GM18498 (cell line): Measurements from ENCODE around the gene RTTN.
"Not testable (repeated sequence)": the region's sequence is repeated elsewhere in the genome, so short reads cannot be mapped to it uniquely, and the experiment has no call there.

Source experiments
- ATAC-seq: cut with Tn5 transposase; IDR thresholded peaks from one replicate; pipeline ENCODE4 v1.9.1; 2021; ENCODE audit warnings: mild to moderate bottlenecking, moderate library complexity; ENCODE audit not compliant: unreplicated experiment

The RTTN gene

DNA sequence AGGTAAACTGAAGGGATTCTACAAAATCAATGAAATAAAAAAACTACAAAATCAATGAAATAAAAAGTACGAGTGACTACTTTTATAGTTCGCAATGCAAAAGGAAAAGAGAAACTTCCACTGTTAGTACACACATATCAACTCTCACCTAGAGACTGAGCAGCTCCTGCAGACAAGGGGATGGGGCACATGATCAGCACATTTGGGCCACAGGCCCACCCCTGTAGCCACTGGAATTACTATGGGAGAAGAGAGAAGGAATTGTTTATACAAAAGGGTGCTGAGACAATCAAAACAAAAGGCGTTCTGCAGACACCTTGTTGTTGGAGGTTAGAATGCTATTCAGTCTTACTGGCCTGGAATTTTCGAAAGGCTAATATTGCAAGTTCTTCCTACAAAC, 223.1 kb downstream of the RTTN start:
- ATAC-seq: no peak

DNA sequence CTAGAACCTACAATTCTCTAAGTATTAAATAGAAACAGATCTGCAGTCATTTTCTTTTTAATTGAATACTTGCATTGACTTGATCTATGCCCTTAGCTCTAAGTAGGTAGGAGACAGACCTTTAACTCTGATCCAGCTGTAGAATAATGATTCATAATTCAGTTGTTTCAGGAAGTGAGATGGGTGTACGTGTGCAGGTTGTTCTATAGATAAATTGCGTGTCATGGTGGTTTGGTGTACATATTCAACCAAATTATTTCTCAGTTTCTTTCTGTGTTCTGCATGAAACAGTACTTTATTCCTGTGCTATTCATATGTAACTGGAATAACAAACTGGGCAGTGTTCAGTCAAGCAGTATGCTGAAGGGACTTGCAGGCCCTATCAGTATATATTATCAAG, 223.5 kb downstream of the RTTN start:
- ATAC-seq: peak; percentile 60

DNA sequence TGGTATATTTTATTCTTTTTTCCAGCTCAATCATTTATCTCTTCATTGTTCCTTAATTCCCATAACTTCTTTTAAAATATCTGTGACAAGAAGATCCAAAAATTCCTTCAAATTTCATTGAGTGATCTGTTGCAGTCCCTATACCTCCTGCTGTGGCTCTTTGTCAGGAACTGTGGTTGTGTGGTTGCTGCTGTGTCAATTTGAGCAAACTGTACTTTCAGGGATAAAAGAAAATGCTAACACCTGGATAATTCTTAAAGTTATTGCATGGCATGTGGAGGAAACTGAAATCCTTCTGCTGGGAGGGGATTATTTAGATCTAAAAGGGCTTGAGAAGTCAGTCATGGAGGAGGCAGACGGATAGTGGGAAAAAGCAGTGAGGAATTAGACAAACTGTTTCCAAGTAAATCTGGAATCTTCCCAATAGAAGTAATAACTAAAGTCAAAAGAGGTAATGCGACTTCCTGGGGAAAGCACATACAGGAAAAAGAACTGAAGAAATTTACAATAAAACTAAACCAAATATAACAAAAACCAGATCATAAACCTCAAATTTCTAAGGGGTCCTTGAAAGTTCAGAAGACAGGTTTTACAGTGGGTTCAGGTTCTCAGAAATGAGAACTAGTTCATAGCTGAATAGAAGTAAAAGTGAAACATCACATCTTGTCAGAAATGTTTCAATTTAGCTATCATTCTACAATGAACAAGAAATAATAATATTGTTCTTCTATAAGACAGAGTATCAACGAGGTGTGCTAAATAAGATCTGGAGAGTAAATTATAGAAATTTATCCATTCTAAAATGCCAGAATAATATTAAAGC, 224.3 kb downstream of the RTTN start:
- ATAC-seq: peak; percentile 36

DNA sequence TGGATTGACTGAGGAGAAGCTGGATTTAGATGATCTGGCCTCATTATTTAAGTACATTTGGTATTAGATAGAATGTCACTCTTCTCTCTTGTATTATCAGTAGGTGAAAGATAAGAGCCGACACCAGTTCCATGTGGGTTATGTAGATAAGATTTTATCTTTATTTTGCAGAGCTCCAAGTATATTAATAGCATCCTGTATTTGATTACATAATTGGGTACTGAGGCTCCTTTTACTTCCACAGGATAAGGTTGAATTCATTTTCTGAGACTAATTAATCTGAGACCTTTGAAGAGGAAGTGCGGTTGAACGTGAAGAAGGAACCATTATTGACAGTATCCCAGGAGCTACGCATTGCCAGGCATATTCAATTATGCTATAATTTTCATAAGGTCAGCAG, 225.0 kb downstream of the RTTN start:
- ATAC-seq: no peak

DNA sequence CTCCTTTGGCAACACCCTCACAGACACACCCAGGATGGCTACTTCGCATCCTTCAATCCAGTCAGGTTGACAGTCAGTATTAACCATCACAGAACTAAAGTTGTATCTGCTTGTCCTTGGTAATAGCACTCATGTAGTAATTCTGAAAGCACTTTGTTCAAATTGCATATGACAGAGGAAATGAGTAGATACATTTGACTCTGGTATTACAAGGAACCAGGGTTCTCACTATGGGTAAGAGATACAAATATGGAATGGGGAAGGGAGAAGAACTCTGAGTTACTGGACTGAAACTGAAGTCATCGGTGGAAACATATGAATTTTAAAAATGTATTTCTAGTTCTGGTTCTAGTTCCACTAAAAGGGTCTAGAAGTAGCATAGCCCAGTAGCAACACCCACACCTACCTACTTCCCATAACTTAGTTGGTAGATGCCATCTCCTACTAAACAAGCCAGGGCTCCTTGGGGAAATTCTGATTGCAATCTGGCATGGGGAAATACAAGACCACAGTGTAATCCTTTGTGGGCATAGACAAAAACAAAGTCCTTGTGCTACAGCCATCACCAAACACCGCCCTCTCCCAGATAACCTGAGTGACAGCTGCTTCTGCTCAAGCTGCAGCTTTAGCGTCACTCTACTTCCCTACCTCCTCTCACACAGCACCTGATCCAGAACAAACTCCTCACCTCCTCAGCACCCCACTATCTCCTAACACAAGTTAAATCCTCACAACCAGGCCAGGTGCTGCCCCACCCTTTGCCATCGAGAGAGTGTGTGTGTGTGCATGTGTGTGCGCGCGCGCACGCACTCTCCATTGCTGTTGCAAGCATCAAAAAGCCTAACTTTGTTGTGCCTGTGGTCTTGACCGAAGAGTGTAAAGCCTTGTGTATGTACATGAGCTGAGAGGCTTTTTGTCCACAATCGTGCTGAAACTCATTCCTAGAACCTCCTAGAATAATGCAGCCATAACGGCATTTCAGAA, 226.5 kb downstream of the RTTN start:
- peak; percentile 64 for ATAC-seq

DNA sequence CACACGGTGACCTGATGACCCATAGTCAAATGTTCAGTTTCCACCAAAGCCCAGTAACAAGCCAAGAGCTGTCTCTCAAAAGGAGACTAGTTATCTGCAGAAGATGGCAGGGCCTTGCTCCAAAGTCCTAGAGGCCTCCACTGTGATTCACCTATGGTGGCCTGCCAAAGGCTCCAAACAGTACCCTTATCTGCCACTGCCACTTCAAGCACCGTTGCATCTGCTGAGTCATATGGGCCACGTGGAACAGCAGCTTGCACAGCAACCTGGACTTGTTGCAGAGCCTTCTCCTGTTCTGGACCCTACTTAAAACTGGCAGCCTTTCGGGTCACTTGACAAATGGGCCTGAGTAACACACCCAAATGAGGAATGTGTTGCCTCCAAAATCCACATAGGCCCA, 230.2 kb downstream of the RTTN start:
- not testable (repeated sequence) for ATAC-seq

DNA sequence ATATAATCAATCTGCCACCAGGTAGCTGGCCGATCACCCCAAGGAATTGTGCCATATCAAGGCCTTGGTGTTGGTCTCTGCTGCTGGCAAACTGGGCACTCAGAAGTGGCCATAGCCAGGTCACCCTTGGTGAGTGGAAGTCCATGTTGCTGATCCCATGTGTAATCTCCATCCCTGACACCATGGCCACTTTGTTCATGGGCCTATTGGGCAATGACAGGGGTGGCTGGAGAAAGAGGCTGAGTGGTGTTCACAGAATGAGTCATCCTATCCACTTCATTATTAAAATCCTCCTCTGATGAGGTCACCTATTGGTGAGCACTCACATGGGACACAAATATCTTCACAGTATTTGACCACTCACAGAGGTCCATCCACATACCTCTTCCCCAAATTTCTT, 231.1 kb downstream of the RTTN start:
- ATAC-seq: no peak

DNA sequence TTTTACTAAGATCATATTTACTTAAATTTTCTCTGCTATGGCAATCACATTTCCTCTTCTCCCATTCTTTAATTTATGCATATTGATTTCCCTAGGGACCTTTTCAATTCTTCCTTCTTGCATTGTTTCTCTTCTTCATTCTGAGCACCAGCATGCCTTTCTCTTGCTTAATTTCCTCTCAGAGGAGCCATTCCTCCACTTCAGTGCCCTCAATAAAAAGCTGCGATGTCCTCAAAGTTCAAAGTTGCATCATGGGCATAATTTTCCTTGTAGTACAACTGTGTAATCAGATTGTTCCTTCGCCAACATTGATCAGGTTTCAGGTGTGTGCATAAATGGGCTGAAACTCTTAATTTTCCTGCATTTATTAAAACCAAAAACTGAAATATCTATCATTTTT, 236.0 kb downstream of the RTTN start:
- no peak for ATAC-seq

DNA sequence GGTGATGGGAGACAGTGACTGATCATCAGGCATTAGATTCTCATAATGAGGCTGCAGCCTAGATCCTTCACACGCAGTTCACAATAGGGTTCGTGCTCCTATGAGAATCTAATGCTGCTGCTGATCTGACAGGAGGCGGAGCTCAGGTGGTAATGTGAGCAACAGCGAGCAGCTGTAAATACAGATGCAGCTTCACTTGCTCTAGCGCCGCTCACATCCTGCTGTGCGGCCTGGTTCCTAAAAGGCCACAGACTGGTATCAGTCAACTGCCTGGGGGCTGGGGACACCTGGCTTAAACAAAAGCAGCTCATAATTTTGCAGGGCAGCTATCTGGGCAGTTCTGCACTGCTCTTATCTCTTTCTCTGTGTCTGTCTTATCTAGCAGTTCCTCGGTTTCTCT, 237.4 kb downstream of the RTTN start:
- ATAC-seq: peak; percentile 79

DNA sequence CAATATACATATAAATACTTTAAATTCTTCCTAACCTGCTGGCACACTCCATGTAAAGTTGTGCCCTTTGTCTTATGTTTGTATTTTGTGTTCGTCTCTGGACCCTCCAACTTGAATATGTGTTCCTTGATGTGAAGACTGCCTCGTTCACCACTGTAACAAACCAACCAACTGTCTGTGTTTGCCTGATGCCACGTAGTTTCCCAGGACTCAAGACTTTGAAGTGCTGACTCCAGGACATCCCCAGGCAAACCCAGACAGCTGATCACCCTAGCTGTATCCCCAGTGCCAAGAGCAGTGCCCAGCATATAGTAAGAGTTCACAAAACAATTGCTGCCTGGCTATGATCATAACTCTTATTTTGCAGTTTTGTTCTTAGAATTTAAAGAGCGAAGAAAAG, 242.3 kb downstream of the RTTN start:
- no peak for ATAC-seq

DNA sequence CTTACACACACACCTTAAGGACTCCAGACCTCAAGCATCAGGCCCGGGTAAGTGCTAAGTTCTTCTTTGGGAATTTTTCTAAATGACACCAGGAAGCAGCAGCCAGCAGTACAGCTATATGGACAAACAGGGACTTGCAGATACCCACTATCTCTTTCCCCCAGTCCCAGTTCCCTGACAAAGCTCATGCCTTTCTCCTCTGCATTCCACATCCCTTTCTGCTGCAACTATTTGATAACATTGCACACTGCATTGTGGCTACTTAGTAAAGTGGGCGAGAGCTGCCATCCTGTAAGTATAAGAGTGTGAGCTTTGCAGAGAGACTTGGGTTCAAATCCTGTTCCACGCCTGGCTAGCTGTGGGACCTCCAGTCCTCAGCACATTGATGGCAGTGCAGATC, 243.8 kb downstream of the RTTN start:
- ATAC-seq: no peak

DNA sequence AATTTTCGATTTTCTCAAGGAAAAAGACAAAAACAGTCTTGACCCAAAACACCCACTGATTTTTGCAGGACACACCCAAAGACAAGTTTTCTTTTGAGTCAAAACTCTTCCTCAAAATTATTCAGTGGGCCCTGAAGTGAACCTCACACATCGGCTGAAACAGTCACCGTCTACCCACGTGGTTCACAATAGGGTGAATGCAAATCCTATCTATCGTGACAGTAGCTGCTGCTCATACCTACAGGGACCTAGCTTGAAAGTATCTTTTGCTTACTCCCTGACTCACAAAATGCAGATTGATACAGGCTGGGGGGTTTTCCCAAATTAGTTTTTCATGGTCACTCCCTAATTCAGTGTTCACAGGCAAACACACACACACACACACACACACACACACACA, 247.1 kb downstream of the RTTN start:
- peak; percentile 49 for ATAC-seq

DNA sequence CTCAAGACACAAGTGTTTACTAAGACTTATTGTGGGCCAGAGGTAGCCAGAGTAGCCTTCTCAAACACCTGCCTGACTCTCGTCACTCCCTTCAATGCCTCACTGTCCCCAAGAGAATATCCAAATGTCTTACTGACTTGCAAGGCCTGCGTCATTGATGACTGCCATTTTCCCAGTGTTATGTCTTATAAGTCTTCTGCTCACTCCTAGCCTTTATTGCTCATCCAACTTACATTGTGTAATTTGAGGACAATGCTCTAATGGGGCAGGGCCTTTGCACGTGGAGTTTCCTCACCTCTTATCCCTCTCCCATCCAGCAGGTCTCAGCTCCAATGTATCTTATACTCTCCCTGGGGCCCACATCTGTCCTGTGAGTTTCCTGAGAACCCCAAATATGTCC, 247.7 kb downstream of the RTTN start:
- no peak for ATAC-seq

DNA sequence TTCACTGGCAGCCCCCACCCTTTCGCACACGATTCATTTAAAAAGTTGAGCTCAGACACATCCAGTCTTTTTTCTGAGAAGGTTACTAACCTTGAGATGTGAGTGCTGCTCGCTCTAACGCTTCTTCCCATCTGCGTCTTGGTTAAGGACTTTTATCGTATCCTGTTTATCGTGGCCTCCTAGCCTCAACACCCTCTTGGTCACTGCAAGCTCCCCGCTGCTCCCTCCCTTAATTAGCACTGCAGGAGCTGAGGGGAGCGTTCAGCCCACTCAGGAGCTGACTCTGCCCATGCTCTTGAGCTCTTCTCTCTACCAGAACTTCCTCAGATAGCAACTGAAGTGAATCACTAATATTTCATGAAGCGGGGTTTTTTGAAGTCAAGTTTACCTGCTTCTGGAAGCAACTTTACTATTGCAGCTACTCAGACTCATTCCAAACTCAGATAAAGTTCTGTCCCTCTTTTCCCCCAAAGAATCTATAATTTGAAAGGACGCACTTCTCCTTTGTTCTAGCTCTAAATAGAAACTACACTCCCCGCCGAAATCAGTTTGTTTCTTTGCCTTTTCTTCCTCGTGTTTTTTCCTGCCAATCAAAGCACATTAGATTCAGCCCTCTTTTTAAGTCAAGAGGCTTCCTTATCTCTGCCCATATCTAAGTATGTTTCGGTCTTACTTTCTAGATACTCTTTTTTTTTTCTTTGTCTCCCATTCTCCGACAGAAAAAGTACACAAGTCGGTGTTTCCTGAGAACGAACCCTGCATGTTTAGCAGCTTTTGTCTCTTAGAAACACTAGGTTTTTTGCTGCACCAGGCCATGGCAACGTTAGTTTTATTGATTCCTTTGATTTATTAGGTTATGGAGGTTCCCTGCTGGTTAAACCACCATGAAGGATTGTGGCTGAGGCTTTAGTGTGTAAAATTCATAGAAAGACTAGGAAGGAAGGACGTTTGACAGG, 248.5 kb downstream of the RTTN start:
- no peak for ATAC-seq

DNA sequence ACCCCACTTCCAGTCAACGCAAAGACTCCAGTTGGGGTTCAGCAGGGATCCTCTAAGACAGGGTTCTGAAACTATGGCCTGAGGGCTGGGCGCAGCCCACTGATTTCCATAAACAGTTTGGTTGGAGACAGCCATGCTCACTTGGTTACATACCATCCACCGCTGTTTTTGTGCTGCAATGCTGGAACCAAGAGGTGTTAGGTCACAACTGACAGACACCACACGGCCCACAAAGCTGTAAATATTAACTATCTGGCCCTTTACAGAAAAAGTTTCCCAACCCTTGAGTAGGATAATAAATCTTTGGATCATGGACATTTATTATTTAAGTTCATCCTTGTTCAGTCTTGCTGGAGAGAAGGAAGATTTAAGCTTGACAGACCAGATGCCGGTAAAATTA, 249.4 kb downstream of the RTTN start:
- ATAC-seq: peak; percentile 42

DNA sequence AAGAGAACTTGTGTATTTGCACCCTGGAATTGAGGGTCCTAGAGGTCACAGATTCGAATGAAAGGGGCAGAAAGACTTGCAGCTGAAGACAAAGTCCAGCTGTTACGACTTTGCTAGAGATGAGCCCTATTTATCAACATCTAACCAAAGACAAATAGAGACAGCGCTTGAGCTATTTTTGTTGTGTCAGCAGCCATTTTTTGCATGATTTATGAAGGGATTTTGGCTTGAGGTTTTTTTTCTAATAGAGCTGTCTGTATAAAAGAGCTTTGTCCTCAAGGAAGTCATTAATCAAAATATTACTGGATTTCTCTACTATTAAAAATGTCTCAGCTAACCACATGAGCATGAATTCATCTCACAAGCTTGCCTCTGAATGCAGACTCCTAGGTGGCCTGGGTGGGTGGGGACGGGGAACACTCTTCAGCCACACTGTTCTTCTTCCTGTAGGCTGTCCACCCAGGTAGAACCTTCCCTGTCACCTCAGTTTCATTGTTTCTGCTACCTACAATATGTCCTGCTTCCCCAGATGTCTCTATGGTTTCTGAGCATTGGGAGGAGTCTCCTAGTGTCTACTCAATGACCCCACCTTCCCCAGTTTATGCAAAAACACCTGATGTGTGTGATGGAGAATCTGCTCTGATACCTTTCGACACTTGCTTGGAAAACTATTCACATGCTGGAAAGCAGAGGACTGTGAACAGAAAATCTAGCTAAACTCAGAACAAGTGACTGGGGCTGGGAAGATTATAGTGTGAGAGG, 250.6 kb downstream of the RTTN start:
- ATAC-seq: peak; percentile 34

DNA sequence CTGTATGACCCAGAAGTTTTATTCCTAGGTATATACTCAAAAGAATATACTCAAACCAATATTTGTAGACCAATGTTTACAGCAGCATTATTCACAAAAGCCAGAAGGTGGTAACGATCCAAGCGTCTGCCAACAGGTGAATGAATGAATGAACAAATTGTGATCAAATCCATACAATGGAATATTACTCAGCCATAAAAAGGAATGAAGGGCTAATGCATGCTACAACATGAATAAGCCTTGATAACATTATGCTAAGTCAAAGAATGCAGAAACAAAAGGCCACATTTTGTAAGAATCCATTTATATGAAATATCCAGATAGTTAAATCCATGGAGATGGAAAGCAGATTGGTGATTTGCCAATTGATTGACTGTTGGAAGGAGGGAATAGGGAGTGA, 252.3 kb downstream of the RTTN start:
- no peak for ATAC-seq
